Activated T-cell treated with anti-CD3 and anti-CD28 coated beads, Interleukin-2, amount 50 U/mL, for 48 hours (primary cell): ENCODE results near the gene CCDC18.
"Not testable (repeated sequence)": the region's sequence is repeated elsewhere in the genome, so short reads cannot be mapped to it uniquely, and the experiment has no call there.

Experiments used
- DNase-seq, 2 experiments: peaks; one replicate each; pipeline ENCODE4 v3.0.0-alpha.2; 2020

Gene CCDC18

GRCh38 chr1:93180723-93181613 lies at the start of gene CCDC18:
Gene CCDC18 (plus strand): TSS chr1:93180724. CDS start chr1:93183362, 2,638 bp downstream.
- DNase-seq: no peak

GRCh38 chr1:93132638-93133037 lies 47.9 kb upstream of the CCDC18 start:
- DNase-seq: no peak

- DNase-seq: no peak
Observed at GRCh38 chr1:93136445-93136844, 44.1 kb upstream of the CCDC18 start.

- no peak for DNase-seq
Observed at GRCh38 chr1:93137604-93138292, 42.8 kb upstream of the CCDC18 start.

- DNase-seq: no peak
Observed at GRCh38 chr1:93140106-93140505, 40.4 kb upstream of the CCDC18 start.

GRCh38 chr1:93142161-93142560 lies 38.4 kb upstream of the CCDC18 start:
- DNase-seq: no peak

- DNase-seq: no peak
Observed at GRCh38 chr1:93143136-93143535, 37.4 kb upstream of the CCDC18 start.

GRCh38 chr1:93143769-93144168 lies 36.8 kb upstream of the CCDC18 start:
- no peak for DNase-seq

- DNase-seq: no peak
Observed at GRCh38 chr1:93148001-93148400, 32.5 kb upstream of the CCDC18 start.

GRCh38 chr1:93150729-93151128 lies 29.8 kb upstream of the CCDC18 start:
- no peak for DNase-seq

- no peak for DNase-seq
Observed at GRCh38 chr1:93151474-93151873, 29.1 kb upstream of the CCDC18 start.

GRCh38 chr1:93152835-93153234 lies 27.7 kb upstream of the CCDC18 start:
- no peak for DNase-seq

GRCh38 chr1:93154898-93155297 lies 25.6 kb upstream of the CCDC18 start:
- no peak for DNase-seq

- DNase-seq: no peak
Observed at GRCh38 chr1:93155335-93155734, 25.2 kb upstream of the CCDC18 start.

- DNase-seq: no peak
Observed at GRCh38 chr1:93159337-93159736, 21.2 kb upstream of the CCDC18 start.

GRCh38 chr1:93163314-93163713 lies 17.2 kb upstream of the CCDC18 start:
- DNase-seq: not testable (repeated sequence)

GRCh38 chr1:93164816-93165215 lies 15.7 kb upstream of the CCDC18 start:
- DNase-seq: no peak

GRCh38 chr1:93165895-93166294 lies 14.6 kb upstream of the CCDC18 start:
- DNase-seq: not testable (repeated sequence)

- no peak for DNase-seq
Observed at GRCh38 chr1:93167006-93167405, 13.5 kb upstream of the CCDC18 start.

- not testable (repeated sequence) for DNase-seq
Observed at GRCh38 chr1:93170141-93170678, 10.3 kb upstream of the CCDC18 start.

- no peak for DNase-seq
Observed at GRCh38 chr1:93171549-93172034, 8.9 kb upstream of the CCDC18 start.

- DNase-seq: no peak
Observed at GRCh38 chr1:93172778-93173177, 7.7 kb upstream of the CCDC18 start.

- not testable (repeated sequence) for DNase-seq
Observed at GRCh38 chr1:93174638-93175037, 5.9 kb upstream of the CCDC18 start.

GRCh38 chr1:93177991-93178390 lies 2.5 kb upstream of the CCDC18 start:
- DNase-seq: no peak
